Activated CD8-positive, alpha-beta memory T cell treated with anti-CD3 and anti-CD28 coated beads for 4 hours (primary cell): ENCODE data around the gene DDX52.

Experiments
- DNase-seq, 2 donors: peaks; one replicate each; pipeline ENCODE4 v3.0.0-alpha.2; 2020; ENCODE audit warnings: low read depth in 2 of 2

The DDX52 gene

DNA sequence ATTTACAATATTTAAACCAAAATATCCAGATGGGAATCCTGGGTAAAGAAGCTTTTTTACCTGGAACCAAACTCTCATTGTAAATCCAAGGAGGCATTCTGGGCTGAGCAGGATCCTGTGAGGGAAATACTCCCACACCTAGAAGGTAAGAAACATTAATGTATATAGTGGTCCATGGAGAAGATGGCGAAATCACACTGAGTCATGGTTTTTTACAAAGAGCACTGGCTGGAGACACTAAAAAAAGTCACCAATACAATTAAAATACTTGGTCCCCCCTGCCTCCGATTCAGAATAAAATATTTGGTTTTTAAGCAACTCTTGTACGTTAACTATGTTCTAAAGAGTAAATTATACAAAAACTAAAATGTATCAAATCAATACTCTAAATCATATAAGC, 67.0 kb downstream of the DDX52 start:
- no peak for DNase-seq

DNA sequence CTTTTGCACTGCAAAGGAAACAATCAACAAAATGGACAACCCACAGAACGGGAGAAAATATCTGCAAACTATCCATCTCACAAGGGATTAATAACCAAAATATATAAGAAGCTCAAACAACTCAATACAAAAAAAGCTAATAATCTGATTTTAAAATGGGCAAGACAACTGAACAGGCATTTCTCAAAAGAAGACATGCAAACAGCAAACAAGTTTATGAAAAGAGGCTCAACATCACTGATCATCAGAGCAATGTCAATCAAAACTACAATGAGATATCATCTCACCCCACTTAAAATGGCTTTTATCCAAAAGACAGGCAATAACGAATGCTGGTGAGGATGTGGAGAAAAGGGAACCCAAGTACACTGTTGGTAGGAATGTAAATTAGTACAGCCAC, 68.8 kb downstream of the DDX52 start:
- no peak for DNase-seq

DNA sequence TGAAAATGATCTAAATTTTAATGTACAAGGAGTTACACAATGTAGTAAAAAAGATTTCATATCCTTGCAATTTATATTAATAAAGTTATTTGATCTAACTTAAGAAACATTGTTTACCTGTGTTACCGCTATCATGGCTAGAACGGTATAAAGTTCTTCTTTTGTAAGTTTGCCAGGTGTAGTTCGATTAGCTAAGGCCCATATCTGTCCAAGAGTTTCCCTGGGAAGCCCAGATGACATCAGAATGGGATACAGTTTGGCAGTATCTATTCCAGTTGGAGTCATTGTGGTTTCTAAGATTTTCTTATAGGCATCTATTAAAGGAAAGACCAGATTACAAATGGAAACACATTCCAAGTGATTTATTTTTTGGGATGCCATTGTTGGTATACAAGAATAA, 71.6 kb downstream of the DDX52 start:
- no peak for DNase-seq

DNA sequence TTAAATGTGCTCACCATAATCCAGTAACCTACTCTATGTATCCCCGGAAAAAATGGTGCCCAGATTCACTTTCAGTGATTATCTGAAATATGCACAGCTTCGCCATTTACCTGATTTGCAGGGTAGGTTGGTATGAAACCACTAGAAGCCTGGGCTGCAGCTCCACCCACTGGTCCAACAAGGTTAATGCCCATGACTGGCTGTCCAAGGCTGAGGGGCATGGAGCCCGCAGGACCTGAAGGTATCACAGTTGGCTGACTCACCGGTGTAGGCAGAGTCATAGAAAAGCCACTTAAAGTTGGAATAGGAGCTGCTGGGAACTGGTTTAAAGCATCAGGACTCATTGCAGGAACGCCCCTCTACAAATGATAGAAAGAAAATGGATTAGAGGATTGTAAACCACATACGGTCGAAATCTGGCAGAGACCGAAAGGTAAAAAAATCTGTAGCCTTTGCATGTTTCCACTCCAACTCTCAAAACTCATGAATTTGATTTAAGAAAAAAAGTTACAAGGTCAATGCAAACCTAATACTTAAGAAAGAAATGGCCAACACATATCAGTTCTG, 72.6 kb downstream of the DDX52 start:
- no peak for DNase-seq

DNA sequence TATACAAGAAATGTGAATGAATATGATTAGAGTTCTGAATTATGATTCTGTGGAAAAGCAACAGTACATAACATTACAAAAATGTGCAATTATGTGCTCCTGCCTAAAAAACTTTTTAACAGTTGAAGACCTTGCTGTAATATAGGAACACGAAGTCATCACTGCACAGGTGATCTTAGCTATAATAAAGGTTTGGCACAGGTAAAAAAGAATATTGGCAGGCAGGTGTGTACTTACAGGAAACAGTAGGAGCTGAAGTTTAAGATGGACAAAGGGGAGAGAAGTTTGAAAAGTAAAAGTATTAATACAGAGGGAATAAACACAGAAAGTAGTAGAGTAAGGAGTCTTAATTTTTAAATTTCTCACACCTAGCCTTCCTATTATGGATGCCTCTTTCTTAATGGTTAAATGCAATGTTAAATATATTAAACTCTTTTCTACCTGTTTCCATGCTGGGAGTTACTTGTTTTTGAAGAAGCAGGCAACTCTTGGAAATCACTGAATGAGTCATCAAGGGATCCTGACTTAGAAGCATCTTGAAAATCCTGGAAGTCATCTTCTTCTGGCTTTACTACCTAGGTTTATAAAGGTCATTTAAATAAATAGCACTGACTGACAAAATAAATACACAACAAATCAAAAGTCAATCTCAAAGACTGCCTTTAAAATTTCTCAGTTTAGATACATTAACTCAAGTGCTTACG, 74.7 kb downstream of the DDX52 start:
- DNase-seq = no peak

DNA sequence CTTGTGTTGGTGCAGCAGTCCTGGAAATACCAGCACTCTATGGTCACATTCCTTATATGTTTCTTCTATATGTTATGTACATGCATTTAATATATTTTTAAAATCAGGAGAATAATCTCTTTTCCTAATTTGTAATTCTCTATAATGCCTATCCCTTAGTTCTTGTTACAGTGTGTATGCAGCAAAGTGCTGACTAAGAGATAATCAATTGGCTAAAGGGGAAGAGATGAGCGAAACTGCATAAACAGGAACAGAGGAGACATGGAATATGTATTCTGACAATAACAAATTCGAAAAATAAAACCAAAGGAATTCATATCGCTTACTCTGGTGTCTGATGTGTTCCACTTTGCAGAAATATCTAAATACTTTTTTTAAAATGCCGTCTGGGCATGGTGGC, 75.7 kb downstream of the DDX52 start:
- DNase-seq = no peak

DNA sequence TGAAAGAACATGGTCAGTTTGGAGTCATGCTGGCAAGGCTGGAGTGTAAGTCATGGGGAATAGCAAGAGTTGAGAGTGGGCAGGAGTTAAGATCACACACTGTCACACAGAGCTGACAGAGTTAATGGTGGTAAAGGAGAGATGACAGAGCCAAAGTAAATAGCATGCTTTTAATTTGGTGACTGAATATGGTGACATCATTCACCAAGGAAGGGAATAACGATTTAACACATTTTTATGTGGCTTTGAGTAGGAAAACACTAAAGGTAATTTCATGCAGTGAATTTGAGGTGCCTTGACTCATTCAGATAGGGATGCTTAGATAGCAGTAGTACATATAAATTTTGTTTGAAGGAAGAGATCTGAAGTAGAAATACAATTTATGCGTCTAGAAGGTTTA, 76.1 kb downstream of the DDX52 start:
- DNase-seq = no peak

DNA sequence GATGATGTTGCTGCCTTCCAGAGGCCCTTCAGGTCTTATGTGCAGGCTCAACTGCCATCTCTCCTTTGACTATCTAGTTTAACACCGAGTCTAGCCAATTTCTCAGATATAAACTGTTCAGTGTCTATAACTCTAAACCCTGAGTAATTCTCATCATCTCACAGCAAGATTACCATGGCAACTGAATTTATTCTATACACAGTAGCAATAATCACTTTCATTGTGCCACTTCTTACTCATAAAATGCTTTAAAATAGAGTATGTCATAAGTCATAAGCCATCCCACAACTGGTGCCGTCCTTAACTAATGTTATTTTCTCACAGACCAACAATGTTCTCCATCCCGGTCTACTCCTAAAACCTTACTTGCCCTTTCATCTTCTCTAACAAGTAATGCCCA, 79.0 kb downstream of the DDX52 start:
- no peak for DNase-seq

DNA sequence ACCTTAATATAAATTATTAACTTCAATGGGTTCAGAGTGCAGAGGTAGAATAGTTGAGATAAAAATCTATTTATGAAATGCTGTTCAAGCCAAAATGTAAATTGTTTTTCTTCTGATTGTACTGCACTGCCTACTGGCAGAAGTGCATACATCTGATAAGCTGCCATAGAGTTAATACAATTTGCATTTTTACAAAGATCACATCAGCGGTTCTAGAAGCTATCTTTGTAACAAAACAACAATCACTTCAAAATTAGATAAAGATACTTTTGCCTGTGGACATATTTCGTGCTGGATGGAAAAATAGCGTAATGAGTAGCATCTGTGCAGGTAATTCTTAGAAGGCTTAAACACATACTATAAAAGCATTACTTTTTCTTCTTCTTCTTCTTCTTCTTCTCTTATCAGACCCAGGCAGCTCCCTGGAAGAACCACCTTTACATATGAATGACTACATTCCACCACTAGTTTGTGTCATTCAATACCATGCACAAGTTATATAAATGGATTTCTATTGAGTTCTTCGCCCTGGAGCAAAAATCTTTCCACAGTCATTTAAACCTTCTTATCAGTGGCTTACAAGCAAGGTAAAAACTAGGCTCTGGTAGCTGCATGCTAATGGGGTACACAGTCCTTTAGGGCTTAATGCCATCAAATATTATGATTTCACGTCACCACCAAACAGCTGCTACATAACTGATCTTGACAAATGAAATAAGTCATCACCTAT, 81.1 kb downstream of the DDX52 start:
- DNase-seq = no peak
